Endothelial cell of hepatic sinusoid (primary cell): ENCODE results near the gene WNT8A.
"Not testable (repeated sequence)": the region's sequence is repeated elsewhere in the genome, so short reads cannot be mapped to it uniquely, and the experiment has no call there.

Source experiments
- in situ Hi-C: cut with HindIII; loops from 2 replicates; pipeline ENCODE4 v1.10.0; 2017; ENCODE audit warnings: low sequenced_read_pairs

The WNT8A gene

GRCh38 chr5:138083702-138084101 lies at the start of gene WNT8A:
TSS of gene WNT8A (plus strand) at chr5:138084033. CDS start at chr5:138084128, 95 bp downstream.
- in situ Hi-C loops = no loop called here

DNA sequence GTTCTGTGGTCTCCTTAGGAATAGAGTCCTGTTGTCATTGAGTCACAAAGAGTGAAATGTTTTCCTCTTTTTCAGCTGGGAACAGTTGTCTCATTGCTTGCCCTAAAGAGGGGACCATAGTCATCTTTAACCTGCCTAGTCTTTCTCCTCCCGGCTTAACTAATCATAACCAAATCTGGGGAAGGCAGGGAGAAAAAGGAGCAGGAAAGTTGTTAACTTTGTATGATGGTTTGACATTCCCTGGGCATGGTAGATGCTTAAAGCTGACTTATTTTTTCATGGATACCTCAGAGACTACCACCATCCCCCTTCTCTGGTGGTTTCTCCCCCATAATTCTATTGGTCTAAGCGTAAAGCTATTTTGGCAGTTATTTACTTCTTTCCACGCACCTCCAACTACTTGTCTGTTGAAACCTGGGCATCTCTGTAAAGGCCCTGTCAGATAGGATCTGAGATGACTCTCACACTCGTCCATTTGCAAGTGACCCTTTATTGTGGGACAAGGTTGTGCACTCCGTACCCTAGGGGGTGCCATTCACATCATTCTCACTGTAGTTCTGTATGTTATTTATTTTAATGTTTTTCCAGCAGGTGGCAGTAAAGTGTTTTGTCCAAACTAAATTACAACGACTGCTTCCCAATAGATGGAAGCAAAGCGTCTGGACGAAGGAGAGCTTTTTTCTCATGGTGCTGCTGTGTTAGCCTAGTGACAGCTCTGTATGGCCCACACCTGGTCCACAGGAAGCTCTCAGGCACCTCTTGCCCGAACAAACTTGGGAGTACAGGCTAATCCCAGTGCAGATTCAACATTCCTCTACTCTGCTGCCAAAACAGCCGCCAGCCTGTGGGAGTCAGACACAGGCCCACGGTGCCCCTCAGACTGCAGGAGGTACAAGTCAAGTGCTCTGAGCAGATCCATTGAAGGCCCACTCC lies 48.0 kb upstream of the WNT8A start:
- in situ Hi-C loops = no loop called here

GRCh38 chr5:138037271-138037670 lies 46.6 kb upstream of the WNT8A start:
- in situ Hi-C loops = no loop called here

DNA sequence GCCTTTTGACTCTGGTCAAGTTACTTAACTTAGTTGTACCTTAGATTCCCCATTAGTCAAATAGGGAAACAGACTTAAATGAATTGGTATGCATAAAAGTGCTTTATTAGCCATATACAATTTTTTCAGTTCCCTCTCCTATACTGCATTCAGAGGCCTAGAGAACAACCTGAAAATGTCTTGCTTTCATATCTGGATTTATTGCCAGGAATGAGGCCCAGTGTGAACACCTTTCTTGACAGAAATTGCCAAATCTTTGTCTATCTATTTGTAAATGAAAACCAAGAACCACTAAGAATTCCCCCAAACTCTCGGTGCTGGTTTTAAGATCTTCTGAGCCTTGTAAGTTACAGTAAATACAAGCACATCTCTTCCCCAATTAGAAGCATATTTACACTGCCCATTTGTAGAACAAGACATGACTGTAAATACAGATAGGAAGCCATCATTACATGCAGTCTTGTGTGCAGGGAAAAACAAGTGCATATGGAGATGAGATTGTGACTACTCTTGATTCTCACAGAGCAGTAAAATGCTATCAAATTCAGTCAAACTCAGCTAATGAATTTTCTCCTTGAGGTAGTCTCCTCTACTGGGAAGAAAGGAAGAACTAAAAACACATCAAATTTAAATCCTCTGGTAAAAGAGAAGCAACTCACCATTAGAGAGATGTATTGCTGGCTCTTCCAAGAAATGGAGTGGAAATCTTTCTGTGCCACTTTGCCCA lies 45.8 kb upstream of the WNT8A start:
- in situ Hi-C loops = no loop called here

- in situ Hi-C loops = no loop called here
Observed at GRCh38 chr5:138038826-138039225, 45.0 kb upstream of the WNT8A start.

- in situ Hi-C loops = not testable (repeated sequence)
Observed at GRCh38 chr5:138045283-138045682, 38.5 kb upstream of the WNT8A start.

DNA sequence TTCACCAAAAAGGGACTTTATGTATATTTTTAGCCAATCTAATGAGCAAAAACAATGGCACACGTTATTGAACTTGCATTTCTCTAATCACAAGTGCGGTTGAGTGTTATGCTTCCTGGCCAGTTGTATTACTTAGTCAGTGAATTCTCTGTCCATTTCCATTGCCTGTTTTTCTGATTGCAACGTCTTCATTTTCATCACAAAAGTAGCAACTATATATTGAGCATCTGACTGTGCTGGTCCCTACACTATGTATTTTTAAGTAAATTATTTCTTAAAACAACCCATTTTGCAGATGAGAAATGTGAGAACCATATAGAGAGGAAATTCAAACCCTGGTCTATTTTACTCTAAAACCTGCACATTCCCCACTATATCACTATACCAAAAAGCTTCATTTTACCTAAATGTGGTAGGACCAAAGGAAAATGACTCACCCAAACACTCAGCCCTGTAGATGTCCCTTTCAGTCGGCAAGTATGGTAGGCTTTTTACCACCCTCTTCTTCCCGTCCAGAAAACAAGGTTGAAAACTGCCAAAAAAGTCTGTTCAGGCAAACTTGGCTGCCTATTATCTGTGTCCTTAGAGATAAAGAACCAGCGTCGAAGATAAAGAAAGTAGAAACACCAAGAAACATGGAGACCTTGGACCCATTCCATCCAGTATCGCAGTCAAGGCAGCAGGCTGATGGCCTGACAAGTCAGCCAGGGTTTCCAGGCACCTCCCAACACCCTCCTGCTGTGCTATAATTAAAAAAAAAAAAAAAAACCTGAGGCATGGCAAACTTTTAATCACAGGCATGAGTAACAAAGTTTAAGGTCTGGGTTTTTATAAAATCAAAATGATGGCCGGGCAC lies 32.2 kb upstream of the WNT8A start:
- in situ Hi-C loops = no loop called here

DNA sequence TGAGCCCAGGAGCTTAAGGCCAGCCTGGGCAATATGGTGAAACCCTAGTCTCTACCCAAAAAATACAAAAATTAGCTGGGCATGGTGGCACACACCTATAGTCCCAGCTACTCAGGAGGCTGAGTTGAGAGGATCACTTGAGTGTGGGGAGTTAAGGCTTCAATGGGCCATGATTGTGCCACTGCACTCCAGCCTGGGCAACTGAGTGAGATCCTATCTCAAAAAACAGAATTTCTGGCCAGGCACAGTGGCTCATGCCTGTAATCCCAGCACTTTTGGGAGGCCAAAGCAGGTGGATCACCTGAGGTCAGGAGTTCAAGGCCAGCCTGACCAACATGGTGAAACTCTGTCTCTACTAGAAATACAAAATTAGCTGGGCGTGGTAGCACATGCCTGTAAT lies 31.1 kb upstream of the WNT8A start:
- in situ Hi-C loops = not testable (repeated sequence)

DNA sequence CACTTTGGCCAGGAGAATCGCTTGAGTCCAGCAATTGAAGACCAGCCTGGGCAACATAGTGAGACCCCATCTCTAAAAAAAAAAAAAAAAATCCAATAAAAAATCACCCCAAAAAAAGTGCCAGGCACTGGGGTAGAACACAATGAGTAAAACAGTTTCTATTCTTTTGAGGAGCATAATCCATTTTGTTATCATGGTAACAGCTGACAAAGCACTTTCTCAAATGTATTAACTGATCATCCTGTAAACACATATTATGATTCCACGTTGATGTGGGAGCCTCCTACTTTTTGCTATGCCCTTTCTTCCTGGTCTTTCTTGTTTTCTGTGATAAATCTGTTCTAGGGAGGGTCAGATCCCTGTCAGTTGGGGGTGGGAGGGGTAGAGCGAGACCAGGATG lies 30.3 kb upstream of the WNT8A start:
- in situ Hi-C loops = no loop called here

GRCh38 chr5:138054206-138054605 lies 29.6 kb upstream of the WNT8A start:
- in situ Hi-C loops = no loop called here

DNA sequence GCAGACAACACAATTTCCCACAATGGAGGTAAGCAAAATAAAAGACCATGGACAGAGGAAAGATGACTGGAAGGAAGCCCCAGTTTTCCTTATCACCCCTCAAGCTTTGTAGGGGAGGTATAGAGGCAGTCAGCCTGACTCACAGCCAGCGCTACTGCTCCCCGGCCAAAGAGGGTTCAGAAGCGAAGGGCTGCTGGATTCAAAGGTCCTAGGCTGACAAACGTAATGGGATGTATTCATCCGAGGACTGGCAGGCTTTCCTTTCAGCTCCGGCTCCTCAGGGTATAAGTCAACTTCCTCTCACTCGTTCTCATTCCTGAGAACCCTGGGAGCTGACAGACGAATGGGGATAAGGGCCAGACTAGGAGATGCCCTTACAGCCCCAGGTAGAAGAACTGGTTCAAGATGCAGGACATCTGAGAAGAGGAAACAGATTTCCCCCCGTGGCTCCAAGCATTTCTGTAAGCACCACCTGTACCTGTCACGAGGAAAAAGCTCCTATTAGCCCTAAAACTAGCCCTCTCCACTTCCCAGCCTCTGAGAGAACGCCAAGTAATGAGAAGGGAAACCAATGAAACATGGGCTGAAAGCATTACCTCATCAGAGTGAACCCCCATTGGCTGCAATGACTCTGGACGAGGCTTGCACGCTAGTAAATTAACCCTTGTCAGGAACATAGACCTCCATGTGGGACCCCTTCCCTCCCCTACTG lies 28.8 kb upstream of the WNT8A start:
- in situ Hi-C loops = no loop called here

DNA sequence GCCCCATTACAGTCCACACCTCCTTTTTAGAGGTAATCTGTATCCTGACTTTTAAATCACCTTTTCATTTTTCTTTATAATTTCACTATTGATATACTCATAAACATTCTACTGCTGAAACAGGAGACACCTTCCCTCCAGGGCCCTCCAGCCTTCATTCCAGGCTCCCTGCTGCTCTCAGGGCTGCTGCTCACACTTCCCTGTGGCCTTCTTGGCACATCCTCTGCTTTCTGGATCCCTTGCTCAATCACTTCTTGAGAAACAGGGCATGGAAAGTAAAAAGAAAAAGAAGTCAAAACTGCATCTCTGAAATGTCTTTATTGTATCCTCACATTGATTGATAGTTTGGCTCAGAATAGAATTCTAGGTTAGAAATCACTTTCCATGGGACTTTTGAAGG lies 19.3 kb upstream of the WNT8A start:
- in situ Hi-C loops = no loop called here

- in situ Hi-C loops = no loop called here
Observed at GRCh38 chr5:138065102-138065501, 18.7 kb upstream of the WNT8A start.

- in situ Hi-C loops = no loop called here
Observed at GRCh38 chr5:138067945-138068344, 15.9 kb upstream of the WNT8A start.

GRCh38 chr5:138068742-138069600 lies 14.9 kb upstream of the WNT8A start:
- in situ Hi-C loops = no loop called here

DNA sequence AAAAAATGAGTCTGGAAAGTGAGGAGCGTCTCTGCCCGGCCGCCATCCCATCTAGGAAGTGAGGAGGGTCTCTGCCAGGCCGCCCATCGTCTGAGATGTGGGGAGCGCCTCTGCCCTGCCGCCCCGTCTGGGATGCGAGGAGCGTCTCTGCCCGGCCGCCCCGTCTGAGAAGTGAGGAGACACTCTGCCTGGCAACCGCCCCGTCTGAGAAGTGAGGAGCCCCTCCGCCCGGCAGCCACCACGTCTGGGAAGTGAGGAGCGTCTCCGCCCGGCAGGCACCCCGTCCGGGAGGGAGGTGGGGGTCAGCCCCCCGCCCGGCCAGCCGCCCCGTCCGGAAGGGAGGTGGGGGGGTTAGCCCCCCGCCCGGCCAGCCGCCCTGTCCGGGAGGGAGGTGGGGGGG lies 13.8 kb upstream of the WNT8A start:
- in situ Hi-C loops = not testable (repeated sequence)

DNA sequence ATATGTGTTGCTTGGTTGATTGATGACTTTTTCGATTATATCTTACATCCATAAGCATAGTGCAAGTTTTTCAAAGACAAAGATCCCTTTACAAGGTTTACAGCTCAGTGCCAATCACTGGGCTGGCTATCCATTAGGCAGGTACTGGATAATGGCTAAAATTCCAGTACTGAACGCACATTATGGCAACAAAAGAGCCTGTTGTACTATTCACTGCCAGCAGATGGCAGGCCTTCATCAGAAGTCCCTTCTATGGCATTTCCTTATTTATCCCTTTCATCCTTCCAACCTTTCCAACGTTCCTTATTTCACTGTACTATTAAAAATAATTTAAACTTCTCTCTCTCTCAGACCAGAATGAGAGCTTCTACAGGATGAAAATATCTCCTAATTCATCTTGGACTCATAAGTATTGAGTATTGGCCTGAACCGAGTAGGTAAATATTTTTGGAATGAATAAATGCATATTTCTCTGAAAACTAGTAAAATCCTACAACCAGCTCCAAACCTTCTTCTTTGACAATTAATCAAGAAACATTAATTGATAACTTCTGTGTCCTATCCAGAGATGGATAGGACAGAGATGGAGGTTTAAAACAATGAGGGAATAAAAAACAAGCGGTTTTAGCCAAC lies 6.7 kb upstream of the WNT8A start:
- in situ Hi-C loops = loop anchor here (5.0 kb wide), 1 partner anchor 50 kb away; no protein-coding TSS in a partner anchor

DNA sequence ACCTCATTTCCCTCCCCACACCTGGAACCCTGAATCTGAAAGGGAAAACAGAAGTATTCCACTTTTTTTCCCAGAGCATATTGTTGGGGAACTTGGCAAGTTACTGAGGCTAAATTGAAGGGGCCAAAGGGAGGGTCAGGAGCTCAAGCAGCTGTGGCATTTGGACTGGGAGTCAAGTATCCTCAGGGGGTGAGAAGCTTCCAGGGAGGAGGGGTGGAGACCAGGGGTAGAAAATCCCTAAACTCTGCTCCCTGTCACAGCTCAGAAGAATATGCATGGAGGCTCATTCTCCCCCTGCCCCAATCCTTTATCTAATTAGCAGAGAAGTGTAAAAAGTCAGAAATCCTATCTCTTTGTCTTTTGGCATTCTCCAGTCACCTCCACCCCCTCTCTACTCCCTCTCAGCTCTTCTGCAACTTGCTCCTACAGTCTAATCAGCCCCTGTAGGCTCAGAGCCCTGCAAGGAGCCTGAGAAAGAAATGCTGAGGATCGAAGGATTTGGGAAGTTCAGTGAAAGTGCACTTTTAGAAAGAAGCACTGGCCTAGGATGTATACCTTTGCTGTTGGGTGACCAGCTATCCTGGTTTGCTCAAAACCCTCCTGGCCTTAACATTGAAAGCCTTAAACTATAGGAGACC lies 5.7 kb upstream of the WNT8A start:
- in situ Hi-C loops = loop anchor here (5.0 kb wide), 1 partner anchor 49 kb away; no protein-coding TSS in a partner anchor
